Activated CD8-positive, alpha-beta memory T cell treated with anti-CD3 and anti-CD28 coated beads, Interleukin-2, amount 50 U/mL, for 4 hours (primary cell): ENCODE data around the gene THY1.
"Not testable (repeated sequence)": the region's sequence is repeated elsewhere in the genome, so short reads cannot be mapped to it uniquely, and the experiment has no call there.

Experiments used
- DNase-seq: peaks from one replicate; pipeline ENCODE4 v3.0.0-alpha.2; 2020

Gene THY1

DNA sequence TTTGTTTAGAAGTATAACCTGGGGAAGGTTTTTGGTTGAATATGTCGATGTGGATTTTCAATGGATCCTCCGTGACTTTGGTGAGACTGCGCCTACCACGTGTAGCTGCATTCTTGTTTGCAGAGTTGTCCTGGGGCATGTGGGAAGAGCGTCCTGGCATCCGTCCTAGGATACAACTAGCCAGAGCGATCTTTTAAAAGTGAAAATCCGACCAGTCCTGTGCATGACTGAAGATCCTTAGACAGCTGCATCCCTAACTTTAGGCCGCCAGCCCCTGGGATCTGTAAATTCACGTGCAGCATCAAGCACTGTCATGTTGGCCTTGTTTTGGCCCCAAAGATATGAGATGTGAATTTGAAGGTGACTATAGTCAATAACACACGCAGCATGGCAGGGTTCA, 22.4 kb upstream of the THY1 start:
- DNase-seq: no peak

GRCh38 chr11:119441898-119442243, 18.9 kb upstream of the THY1 start:
- no peak for DNase-seq

- DNase-seq: no peak
These were observed 15.6 kb upstream of the THY1 start for GRCh38 chr11:119438599-119438998.

GRCh38 chr11:119437521-119437920, 14.5 kb upstream of the THY1 start:
- DNase-seq: not testable (repeated sequence)

- DNase-seq: no peak
These were observed 13.7 kb upstream of the THY1 start for GRCh38 chr11:119436711-119437110.

DNA sequence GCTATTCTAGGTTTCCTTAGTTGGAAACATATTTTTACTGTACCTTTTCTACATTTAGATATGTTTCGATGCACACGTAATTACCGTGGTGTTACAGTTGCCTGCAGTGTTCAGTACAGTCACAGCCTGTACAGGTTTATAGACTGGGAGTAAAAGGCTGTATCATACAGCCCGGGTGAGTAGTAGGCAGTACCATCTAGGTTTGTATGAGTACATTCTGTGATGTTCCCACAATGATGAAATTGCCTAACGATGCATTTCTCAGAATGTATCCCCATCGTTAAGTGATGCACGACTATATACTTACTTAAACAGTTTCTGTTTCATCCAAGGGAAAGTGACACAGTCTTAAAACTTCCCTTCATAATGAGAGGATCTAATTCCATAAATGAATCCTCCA, 13.1 kb upstream of the THY1 start:
- DNase-seq: no peak

DNA sequence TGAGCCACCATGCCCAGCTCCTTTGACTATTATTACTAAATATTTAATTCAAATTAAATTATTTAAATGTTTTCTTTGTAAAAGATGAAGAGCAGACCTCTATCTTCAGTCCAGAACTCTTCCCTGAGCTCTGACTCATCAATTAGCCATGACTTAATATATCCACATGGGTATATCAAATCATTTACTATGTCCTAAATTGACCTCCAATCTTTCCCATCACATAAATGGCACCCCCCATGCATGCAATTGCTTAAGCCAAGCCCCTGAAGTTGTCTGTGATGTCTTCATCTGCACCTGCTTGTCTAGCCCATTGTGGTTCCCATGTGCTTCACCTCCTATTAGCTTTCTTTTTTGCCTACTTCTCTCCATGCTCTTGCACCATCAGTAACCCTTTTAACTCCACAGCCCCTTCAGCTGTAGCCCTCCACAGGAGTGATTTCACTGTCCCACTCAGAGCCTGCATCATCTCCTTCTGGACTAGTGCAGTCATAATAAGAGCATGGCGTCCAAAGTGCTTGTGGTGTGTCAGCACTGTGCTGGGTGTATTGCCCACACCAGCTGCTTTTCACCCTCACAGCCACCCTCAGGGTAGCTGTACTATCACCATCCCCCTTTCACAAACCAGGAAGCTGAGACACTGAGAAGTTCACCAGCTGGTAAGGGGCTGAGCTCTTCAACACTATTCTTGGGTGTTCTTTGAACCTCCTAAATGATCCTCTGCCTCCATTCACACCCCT, 11.8 kb upstream of the THY1 start:
- no peak for DNase-seq

DNA sequence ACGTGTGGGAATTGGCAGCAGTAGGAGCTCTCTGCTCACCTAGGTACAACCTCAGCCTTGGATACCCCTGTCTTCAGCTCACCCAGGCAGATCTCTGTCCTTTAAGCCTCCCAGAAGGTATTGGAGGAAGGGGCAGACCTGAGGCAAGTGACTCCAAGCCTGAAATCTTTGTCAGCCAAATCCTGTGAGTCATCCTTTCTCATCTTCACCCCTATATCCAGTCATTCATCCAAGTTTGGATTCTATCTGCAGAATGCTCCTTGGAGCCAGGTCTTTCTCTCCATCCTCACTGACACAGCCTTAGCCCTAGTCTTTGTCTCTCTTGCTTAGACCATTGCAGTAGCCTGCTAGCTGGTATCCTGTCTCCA, 10.4 kb upstream of the THY1 start:
- no peak for DNase-seq

DNA sequence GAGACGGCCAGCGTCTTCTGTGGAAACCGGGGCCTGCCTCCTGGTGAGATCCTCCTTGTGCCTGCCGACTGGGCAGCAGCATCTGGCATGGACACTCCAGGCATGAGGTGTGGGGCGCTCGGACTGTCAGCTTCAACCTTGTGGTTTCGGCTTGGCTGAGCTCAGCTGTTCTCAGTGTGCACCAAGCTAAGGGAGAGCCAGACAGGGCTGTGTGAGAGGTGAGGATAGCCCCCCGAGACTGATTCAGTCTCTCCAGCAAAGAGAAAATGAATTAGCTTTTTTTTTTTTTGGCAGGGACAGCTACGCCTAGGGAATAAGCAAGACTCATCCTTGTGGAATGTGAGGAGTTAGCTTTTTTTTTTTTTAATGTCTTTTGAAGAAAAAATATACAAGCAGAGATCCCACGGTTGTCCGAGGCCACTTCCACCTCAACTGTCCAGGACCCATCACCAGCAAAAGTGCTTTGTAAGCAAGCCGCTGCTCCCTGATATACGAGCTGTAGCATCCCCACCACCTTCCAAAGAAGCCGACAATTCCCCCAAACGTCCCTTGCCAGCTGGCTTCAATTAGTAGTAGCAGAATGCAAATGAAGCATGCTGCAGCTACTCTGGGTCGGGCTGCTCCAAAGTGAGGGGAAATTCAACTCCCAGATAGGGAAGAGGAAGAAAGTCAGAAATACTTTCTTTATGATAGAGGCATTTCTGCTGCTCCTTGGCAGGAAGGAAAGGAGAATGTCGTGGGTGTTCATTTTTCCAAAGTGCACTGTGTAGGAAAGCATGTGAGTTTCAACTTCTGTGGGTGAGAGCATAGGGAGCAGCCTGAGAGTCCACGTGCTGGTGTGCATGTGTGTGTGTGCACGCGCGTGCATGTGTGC, 9.7 kb upstream of the THY1 start:
- DNase-seq: no peak

- DNase-seq: no peak
These were observed 8.6 kb upstream of the THY1 start for GRCh38 chr11:119431523-119431922.

DNA sequence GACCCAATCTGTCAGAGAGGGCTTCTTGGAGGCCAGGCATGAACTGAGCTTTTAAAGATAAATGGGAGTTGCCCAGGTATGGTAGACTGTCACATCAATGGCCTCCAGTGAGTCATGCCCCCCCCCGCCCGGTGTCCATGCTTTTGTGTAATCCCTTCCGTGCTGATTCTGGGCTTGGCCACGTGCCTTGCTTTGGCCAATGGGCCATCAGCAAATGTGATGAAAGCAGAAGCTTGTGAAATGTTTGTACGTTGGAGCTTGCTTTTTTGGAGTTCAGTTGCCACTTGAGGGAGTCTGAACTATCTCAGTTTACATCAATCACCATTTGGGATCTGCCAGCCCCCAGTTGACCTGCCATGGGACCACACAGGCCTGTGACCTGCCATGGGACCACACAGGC, 4.3 kb upstream of the THY1 start:
- DNase-seq: no peak

DNA sequence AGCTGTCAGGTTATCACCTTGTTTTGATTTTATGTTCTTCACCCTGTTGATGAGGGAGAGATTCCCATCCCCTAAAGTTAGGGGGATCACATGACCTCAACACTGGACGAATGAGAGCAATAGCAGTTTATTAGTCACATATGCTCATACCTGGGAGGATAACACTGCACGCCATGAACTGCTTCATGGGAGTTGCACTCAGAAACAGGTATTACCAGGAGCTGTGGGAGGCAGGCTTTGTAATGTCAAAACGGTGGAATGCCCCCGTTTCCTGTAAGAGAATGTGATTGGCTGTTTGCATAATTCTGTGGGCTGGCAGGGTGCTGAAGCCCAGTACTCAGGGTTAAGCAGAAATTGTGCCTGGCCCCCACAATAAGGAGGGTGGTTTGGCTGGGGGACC, 3.2 kb upstream of the THY1 start:
- no peak for DNase-seq

GRCh38 chr11:119424775-119425174, 1.8 kb upstream of the THY1 start:
- no peak for DNase-seq

- no peak for DNase-seq
These were observed 1.3 kb upstream of the THY1 start for GRCh38 chr11:119424276-119424675.

- DNase-seq: no peak
These were observed 710 bp upstream of the THY1 start for GRCh38 chr11:119423509-119424254.

- DNase-seq: no peak
These were observed 797 bp downstream of the THY1 start for GRCh38 chr11:119421941-119422808.

GRCh38 chr11:119421351-119421750, 1.6 kb downstream of the THY1 start:
- DNase-seq: no peak

GRCh38 chr11:119420631-119421030, 2.3 kb downstream of the THY1 start:
- no peak for DNase-seq

GRCh38 chr11:119419834-119420492, 3.0 kb downstream of the THY1 start:
- DNase-seq: no peak

DNA sequence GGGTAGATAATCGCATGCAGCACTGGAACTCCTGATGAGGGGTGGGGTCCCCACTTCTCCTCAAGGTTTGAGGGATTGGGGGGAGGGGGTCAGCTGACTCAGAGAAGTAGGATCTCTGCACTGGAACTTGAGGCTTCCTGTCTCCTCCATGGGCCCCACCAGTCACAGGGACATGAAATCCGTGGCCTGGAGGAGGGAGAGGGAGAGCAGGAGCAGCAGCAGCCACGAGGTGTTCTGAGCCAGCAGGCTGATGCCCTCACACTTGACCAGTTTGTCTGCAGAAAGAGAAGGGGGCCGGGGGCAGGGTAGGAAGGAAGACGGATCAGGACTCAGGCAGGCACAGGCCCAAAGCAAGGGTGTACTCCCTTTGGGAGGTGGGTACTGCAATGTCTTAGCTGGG, 3.7 kb downstream of the THY1 start:
- DNase-seq: no peak

GRCh38 chr11:119418759-119419158, 4.2 kb downstream of the THY1 start:
- no peak for DNase-seq
